ENCODE measurements around the gene OR6M1. TPM values are rescaled to one million over a fixed set of nuclear protein-coding genes. Genes with fewer than 3 reads are reported as not detected.

The OR6M1 gene
- total RNA-seq, 4 donors from 2014 or later, result not detected

DNA sequence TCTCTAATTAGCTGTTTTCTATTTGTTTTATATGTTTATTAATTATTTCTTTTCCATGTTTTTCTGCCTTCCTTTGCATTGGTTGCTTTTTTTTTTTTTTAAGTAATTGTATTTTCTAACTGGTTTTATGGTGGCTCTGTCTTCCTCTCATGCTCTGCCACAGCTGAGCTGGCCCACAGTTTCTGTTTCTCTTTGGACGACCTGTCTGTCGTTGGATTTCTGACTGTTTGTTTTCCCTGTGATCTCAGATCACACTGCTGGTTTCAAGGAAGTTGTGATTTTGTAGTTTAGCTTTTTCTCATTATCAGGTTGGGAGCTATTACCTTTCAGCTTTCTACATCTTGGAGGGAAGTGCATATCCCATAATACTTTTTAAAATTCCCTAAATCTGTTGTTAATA lies 15.9 kb upstream of the OR6M1 start:
- H3K9me3 ChIP-seq, result no peaks in the 10 kb centered on the region
- H3K27me3 ChIP-seq, result no peaks in the 10 kb centered on the region
- TF ChIP-seq EP300 (IDR thresholded peaks at IDR 0.05), result no peak
- TF ChIP-seq, protein P1, sequence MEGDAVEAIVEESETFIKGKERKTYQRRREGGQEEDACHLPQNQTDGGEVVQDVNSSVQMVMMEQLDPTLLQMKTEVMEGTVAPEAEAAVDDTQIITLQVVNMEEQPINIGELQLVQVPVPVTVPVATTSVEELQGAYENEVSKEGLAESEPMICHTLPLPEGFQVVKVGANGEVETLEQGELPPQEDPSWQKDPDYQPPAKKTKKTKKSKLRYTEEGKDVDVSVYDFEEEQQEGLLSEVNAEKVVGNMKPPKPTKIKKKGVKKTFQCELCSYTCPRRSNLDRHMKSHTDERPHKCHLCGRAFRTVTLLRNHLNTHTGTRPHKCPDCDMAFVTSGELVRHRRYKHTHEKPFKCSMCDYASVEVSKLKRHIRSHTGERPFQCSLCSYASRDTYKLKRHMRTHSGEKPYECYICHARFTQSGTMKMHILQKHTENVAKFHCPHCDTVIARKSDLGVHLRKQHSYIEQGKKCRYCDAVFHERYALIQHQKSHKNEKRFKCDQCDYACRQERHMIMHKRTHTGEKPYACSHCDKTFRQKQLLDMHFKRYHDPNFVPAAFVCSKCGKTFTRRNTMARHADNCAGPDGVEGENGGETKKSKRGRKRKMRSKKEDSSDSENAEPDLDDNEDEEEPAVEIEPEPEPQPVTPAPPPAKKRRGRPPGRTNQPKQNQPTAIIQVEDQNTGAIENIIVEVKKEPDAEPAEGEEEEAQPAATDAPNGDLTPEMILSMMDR (IDR thresholded peaks at IDR 0.05), result no peak
- no peak for TF ChIP-seq POLR2A (IDR thresholded peaks at IDR 0.05)
- no peaks in the 10 kb centered on the region for H3K36me3 ChIP-seq
- H3K4me1 ChIP-seq, result no peaks in the 10 kb centered on the region
- no peak for DNase-seq (ENCODE audit: low spot score in 2 of 2)
- H3K27ac ChIP-seq, result no peak overlapping the region
- WGBS, 2 donors, result 14 to 16% methylated on average over 2 of the region's 2 CpGs
- H3K4me3 ChIP-seq, result no peak overlapping the region

DNA sequence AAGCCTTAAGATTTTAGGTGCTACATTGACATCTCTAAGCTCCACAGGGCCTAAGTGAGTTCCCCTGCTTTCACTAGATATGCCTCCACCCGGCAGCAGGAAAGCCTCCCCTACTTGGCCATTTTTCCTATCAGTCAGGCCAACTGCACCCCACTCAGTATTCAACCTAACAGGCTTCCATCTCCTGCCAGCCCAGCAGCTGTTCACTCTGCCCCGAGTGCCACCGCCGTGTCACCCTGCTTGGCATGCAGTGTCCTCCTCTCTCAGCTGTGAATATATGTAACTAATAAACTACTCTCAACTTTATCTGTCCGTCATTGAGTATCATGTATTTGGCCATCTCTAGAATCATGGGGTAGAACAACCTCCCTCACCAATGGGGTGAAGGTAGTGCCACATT lies 9.0 kb upstream of the OR6M1 start:
- no peaks in the 10 kb centered on the region for H3K9me3 ChIP-seq
- H3K27ac ChIP-seq, result no peak overlapping the region
- no peak overlapping the region for H3K4me3 ChIP-seq
- H3K4me1 ChIP-seq, result no peaks in the 10 kb centered on the region
- H3K36me3 ChIP-seq, result no peaks in the 10 kb centered on the region
- 90 to 91% methylated on average over 5 of the region's 5 CpGs for WGBS, 2 donors
- no peak for DNase-seq (ENCODE audit: low spot score in 2 of 2)
- TF ChIP-seq EP300 (IDR thresholded peaks at IDR 0.05) (no peak), POLR2A (IDR thresholded peaks at IDR 0.05) (no peak)
- TF ChIP-seq, protein P1 (IDR thresholded peaks at IDR 0.05), result no peak
- H3K27me3 ChIP-seq, result no peaks in the 10 kb centered on the region

DNA sequence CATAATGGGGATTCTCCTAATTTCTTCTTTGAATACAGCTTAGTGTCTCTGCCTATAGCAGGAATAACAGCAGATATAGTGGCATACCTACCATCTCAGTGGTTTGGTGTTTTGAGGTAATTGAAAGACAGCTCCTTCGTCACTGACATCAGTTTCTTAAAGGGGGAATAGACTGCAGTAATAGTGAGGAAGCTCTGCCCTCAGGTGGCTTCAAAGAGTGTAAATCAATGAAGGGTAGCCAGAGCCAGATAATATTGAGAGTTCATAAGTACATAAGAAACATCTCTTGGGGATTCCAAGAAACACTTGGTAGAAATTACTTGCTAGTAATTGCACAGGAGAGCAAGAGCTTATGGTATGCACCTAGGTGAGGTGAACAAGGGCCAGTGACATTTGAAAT lies 4.4 kb downstream of the OR6M1 start:
- no peak overlapping the region for H3K4me3 ChIP-seq
- no peaks in the 10 kb centered on the region for H3K36me3 ChIP-seq
- no peaks in the 10 kb centered on the region for H3K27me3 ChIP-seq
- H3K27ac ChIP-seq, result no peak overlapping the region
- WGBS, 2 donors, result 0 to 37% methylated on average over 1 of the region's 1 CpG
- H3K4me1 ChIP-seq, result no peaks in the 10 kb centered on the region
- H3K9me3 ChIP-seq, result no peaks in the 10 kb centered on the region
- no peak for DNase-seq (ENCODE audit: low spot score in 2 of 2)
- TF ChIP-seq EP300 (IDR thresholded peaks at IDR 0.05) (no peak), POLR2A (IDR thresholded peaks at IDR 0.05) (no peak)
- TF ChIP-seq, protein P1 (IDR thresholded peaks at IDR 0.05), result no peak

DNA sequence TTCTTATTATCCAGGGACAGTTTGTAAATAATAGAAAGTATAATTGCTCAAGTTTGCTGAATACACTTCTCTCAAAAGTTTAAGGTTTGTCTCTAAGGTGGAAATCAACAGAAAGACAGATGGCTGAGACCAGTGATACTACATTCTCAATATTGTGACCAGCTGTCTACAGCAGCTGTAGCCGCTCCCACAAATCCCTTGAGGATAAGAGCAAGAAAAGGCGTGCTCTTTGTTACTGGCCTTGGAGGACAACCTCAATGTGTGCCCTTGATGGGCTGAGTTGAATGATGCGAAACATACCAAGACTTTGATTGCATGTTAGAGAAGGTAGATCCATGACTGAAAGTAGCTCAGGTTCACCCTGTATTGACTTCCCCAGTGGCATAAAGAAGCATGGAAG lies 6.1 kb downstream of the OR6M1 start:
- H3K27ac ChIP-seq, result no peak overlapping the region
- H3K27me3 ChIP-seq, result no peaks in the 10 kb centered on the region
- no peak for TF ChIP-seq EP300 (IDR thresholded peaks at IDR 0.05)
- no peak for TF ChIP-seq POLR2A (IDR thresholded peaks at IDR 0.05)
- TF ChIP-seq, protein P1 (IDR thresholded peaks at IDR 0.05), result no peak
- H3K9me3 ChIP-seq, result no peaks in the 10 kb centered on the region
- H3K36me3 ChIP-seq, result no peaks in the 10 kb centered on the region
- H3K4me1 ChIP-seq, result no peaks in the 10 kb centered on the region
- no peak for DNase-seq (ENCODE audit: low spot score in 2 of 2)
- WGBS, 2 donors, result 63 to 77% methylated on average over 3 of the region's 3 CpGs
- H3K4me3 ChIP-seq, result no peak overlapping the region

DNA sequence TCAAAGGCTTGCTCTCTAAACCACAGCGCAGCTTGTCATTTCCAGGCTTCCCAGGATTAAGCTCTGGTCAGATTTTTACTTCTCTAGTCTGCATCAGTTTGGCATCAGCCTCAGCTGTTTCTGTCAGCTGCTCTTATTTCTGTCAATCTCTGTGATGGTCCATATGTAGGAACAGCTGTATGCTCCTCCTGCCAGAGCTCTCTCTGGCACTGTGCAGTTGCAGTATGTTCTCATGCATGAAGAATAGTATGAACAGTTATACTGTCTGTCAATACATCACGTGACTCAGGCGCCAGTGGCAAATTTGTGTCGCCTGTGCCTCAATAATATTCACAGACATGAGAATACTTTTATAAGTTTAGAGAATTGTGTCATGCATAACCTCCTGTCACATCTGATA lies 6.7 kb downstream of the OR6M1 start:
- Histone ChIP-seq H3K27me3 (no peaks in the 10 kb centered on the region), H3K4me3 (no peak overlapping the region), H3K9me3 (no peaks in the 10 kb centered on the region), H3K36me3 (no peaks in the 10 kb centered on the region), H3K27ac (no peak overlapping the region), H3K4me1 (no peaks in the 10 kb centered on the region)
- TF ChIP-seq POLR2A (IDR thresholded peaks at IDR 0.05) (no peak), EP300 (IDR thresholded peaks at IDR 0.05) (no peak)
- TF ChIP-seq, protein P1 (IDR thresholded peaks at IDR 0.05), result no peak
- DNase-seq (ENCODE audit: low spot score in 2 of 2), result no peak
- 86 to 93% methylated on average over 4 of the region's 4 CpGs for WGBS, 2 donors

Measured in tibial nerve (tissue), 4 donors.